Smooth muscle cell (in vitro differentiated cells): Measurements from ENCODE around the gene NCKAP1. TPM values are rescaled to one million over a fixed set of nuclear protein-coding genes. Genes with fewer than 3 reads are reported as not detected.

Experiments used
- DNase-seq: peaks from one replicate; lab custom pipeline; 2025; ENCODE audit not compliant: unreplicated experiment; lab: John Stamatoyannopoulos, UW
- H2AFZ ChIP-seq: fragments of 200-600 bp; sonication (generic); 2 replicates; pipeline ENCODE4 v1.6.0; 2016; ENCODE audit warnings: antibody characterized with exemption, low read depth, mild to moderate bottlenecking
- H3F3A ChIP-seq: fragments of 200-600 bp; sonication (generic); 2 replicates; pipeline ENCODE4 v1.6.0; 2017; ENCODE audit warnings: antibody characterized with exemption, low read depth
- H3K27ac ChIP-seq: fragments of 200-600 bp; sonication (generic); 2 replicates; pipeline ENCODE4 v1.5.1; 2016; ENCODE audit warnings: low read depth, mild to moderate bottlenecking
- H3K27me3 ChIP-seq: fragments of 200-600 bp; sonication (generic); 2 replicates; pipeline ENCODE4 v1.6.1; 2016; ENCODE audit warnings: low read depth, mild to moderate bottlenecking
- H3K36me3 ChIP-seq: fragments of 200-600 bp; sonication (generic); 2 replicates; pipeline ENCODE4 v1.5.1; 2016; ENCODE audit warnings: low read depth
- H3K4me1 ChIP-seq: fragments of 200-600 bp; sonication (generic); 2 replicates; pipeline ENCODE4 v1.5.1; 2016; ENCODE audit warnings: low read depth
- H3K4me2 ChIP-seq: fragments of 200-600 bp; sonication (generic); 2 replicates; pipeline ENCODE4 v1.6.0; 2016; ENCODE audit warnings: mild to moderate bottlenecking
- H3K4me3 ChIP-seq: fragments of 200-600 bp; sonication (generic); 2 replicates; pipeline ENCODE4 v1.5.1; 2016; ENCODE audit warnings: mild to moderate bottlenecking
- H3K79me2 ChIP-seq: fragments of 200-600 bp; sonication (generic); 2 replicates; pipeline ENCODE4 v1.6.0; 2016; ENCODE audit warnings: low read depth, mild to moderate bottlenecking
- H3K9ac ChIP-seq: fragments of 200-600 bp; sonication (generic); 2 replicates; pipeline ENCODE4 v1.6.0; 2016; ENCODE audit warnings: low read depth
- H3K9me3 ChIP-seq: fragments of 200-600 bp; sonication (generic); replicated peaks from 2 replicates; pipeline ENCODE4 v1.5.1; 2016; ENCODE audit warnings: low read depth
- H4K20me1 ChIP-seq: fragments of 200-600 bp; sonication (generic); 2 replicates; pipeline ENCODE4 v1.6.0; 2016; ENCODE audit warnings: low read depth
- WGBS: methylation state at CpG from one replicate; pipeline ENCODE4 v1.1.7; 2016; ENCODE audit warnings: low lambda C conversion rate; 5-methylcytosine and 5-hydroxymethylcytosine counted together
- polyA plus RNA-seq: library from polyadenylated mRNA; unstranded; fragments of >200 nt; fragmentation: Nextera tagmentation; extraction: Ambion mirVana; gene quantifications from 2 replicates; pipeline ENCODE4 v1.2.1, GENCODE V29; 2016
- total RNA-seq: library from RNA; depleted of rRNA; stranded (reverse); fragments of >200 nt; gene quantifications from 2 replicates; pipeline ENCODE4 v1.2.3, GENCODE V29; 2014
- TF ChIP-seq, protein P1 (sequence below): fragments of 200-600 bp; sonication (generic); IDR thresholded peaks from 2 replicates; pipeline ENCODE4 v1.5.1; 2017; ENCODE audit warnings: borderline replicate concordance, mild to moderate bottlenecking, antibody characterized with exemption; ENCODE audit not compliant: insufficient read depth, poor library complexity, severe bottlenecking

The NCKAP1 gene
- total and polyA plus RNA-seq, 2 experiments from 2014 or later = 54.2 to 209 TPM

DNA sequence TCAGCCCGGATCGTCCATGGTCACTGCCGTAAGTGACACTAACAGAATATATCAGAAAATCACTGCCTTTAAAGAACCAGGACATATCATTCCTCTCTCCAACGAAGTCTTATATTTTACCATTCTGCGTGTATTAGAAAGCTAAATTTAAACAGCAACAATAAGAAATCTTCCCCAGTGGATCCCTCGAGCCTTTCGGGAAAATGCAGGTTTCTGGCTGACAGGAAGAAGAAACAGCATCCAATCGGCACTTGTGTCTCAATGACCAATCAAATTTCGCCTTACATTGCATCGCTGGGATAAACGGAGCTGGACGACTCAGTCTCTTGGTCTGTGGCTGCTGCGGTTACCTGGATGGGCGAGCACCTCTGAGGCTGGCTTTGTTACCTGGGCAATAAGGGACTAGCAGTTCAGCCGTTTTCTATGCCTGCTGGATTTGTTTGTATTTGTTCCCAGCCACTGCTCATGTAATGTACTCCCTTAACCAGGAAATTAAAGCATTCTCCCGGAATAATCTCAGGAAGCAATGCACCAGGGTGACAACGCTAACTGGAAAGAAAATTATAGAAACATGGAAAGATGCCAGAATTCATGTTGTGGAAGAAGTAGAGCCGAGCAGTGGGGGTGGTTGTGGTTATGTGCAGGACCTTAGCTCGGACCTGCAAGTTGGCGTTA, 40.3 kb upstream of the NCKAP1 start, which contains the start of gene DUSP19:
DUSP19 (plus strand) TSS at position 284 of the 675 bp plus-strand sequence; CDS start at position 471, 187 bp downstream.
- H3K79me2 ChIP-seq = no peaks in the 10 kb centered on the region
- no peak within 1 kb of the TSS for H3K27ac ChIP-seq
- H3K4me1 ChIP-seq = peaks cover 3% of the 10 kb centered on the region
- H3K9me3 ChIP-seq = no peaks in the 10 kb centered on the region
- H3K9ac ChIP-seq = peak within 1 kb of the TSS; percentile 45
- H3F3A ChIP-seq = no peaks in the 10 kb centered on the region
- H3K36me3 ChIP-seq = no peaks in the 10 kb centered on the region
- TF ChIP-seq, protein P1, sequence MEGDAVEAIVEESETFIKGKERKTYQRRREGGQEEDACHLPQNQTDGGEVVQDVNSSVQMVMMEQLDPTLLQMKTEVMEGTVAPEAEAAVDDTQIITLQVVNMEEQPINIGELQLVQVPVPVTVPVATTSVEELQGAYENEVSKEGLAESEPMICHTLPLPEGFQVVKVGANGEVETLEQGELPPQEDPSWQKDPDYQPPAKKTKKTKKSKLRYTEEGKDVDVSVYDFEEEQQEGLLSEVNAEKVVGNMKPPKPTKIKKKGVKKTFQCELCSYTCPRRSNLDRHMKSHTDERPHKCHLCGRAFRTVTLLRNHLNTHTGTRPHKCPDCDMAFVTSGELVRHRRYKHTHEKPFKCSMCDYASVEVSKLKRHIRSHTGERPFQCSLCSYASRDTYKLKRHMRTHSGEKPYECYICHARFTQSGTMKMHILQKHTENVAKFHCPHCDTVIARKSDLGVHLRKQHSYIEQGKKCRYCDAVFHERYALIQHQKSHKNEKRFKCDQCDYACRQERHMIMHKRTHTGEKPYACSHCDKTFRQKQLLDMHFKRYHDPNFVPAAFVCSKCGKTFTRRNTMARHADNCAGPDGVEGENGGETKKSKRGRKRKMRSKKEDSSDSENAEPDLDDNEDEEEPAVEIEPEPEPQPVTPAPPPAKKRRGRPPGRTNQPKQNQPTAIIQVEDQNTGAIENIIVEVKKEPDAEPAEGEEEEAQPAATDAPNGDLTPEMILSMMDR = no peak
- H3K27me3 ChIP-seq = peaks cover 6% of the 10 kb centered on the region
- no peaks in the 10 kb centered on the region for H4K20me1 ChIP-seq
- peak within 1 kb of the TSS; percentile 95 for H3K4me2 ChIP-seq
- 4% methylated on average over 20 of the region's 20 CpGs for WGBS
- DNase-seq = peak; percentile 36
- H3K4me3 ChIP-seq = peak within 1 kb of the TSS; percentile 77
- peak within 1 kb of the TSS; percentile 99 for H2AFZ ChIP-seq

DNA sequence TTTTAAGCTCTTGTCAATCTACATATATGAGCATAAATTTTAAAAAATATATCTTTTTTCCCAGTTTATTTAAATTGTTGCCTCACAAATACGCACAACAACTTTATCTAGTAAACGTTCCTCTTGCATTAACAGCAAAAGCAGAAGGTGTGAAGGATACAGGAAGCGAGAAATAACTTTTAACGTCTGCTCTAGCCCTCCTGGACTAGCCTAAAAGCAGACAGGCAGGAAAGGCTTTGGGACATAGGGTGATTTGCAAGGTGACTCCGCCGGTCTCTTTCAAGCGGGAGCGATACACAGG, 39.9 kb upstream of the NCKAP1 start:
- WGBS = 12% methylated on average over 8 of the region's 8 CpGs
- peak overlapping the region; percentile 99 for H2AFZ ChIP-seq
- H3K27ac ChIP-seq = no peak overlapping the region

DNA sequence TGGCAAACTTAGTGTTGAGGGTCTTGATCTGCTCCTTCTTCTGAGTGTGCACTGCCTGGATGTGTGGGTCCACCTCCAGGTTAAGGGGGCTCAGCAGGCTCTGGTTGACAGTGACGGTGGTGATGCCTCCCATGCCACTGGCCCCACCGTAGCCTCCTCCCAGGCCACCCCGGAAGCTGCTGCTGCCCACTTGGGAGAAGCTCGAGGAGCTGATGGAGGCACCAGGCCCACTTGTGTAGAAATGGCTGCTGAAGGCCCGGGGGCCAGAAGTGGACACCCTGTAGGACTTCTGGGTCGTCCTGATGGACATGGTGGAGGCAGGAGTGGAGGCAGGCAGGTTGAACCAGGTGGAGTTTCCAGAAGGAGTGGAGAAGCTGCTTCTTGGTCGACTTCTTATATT, 33.9 kb upstream of the NCKAP1 start:
- Histone ChIP-seq H3K27ac (no peak overlapping the region), H3K4me3 (no peak overlapping the region), H3K9ac (no peak overlapping the region), H2AFZ (no peak overlapping the region), H3K9me3 (no peaks in the 10 kb centered on the region), H3K79me2 (no peaks in the 10 kb centered on the region), H3K36me3 (no peaks in the 10 kb centered on the region), H4K20me1 (no peaks in the 10 kb centered on the region), H3K4me1 (no peaks in the 10 kb centered on the region), H3F3A (no peaks in the 10 kb centered on the region), H3K27me3 (peaks cover 6% of the 10 kb centered on the region), H3K4me2 (no peak overlapping the region)
- TF ChIP-seq, protein P1 = no peak
- 93% methylated on average over 7 of the region's 7 CpGs for WGBS
- DNase-seq = no peak

More for the DNA sequence above, 39.9 kb upstream of the NCKAP1 start:
- peaks cover 3% of the 10 kb centered on the region for H3K4me1 ChIP-seq
- H3K4me2 ChIP-seq = peak overlapping the region; percentile 95
- peak overlapping the region; percentile 77 for H3K4me3 ChIP-seq
- H3K27me3 ChIP-seq = peaks cover 6% of the 10 kb centered on the region
- no peaks in the 10 kb centered on the region for H3F3A ChIP-seq
- H3K36me3 ChIP-seq = no peaks in the 10 kb centered on the region
- H4K20me1 ChIP-seq = no peaks in the 10 kb centered on the region
- TF ChIP-seq, protein P1 = no peak
- H3K9ac ChIP-seq = peak overlapping the region; percentile 45
- no peaks in the 10 kb centered on the region for H3K9me3 ChIP-seq
- no peaks in the 10 kb centered on the region for H3K79me2 ChIP-seq
- no peak for DNase-seq
